BLaER1 (cell line): Measurements from ENCODE around the gene TMCC3.
A peak's percentile ranks its signal among the peaks of the same experiment; 100 is the strongest.
"Not testable (repeated sequence)": the region's sequence is repeated elsewhere in the genome, so short reads cannot be mapped to it uniquely, and the experiment has no call there.

Experiments
- H3K27ac ChIP-seq: shearing (Covaris generic); formaldehyde crosslinking; 2 replicates; pipeline ENCODE4 v1.8.1; 2022
- H3K27me3 ChIP-seq: shearing (Covaris generic); formaldehyde crosslinking; 2 replicates; pipeline ENCODE4 v1.8.1; 2022
- H3K36me3 ChIP-seq: shearing (Covaris generic); formaldehyde crosslinking; 2 replicates; pipeline ENCODE4 v1.8.1; 2022
- H3K4me1 ChIP-seq: shearing (Covaris generic); formaldehyde crosslinking; 2 replicates; pipeline ENCODE4 v1.8.1; 2022
- H3K4me2 ChIP-seq: shearing (Covaris generic); formaldehyde crosslinking; 2 replicates; pipeline ENCODE4 v1.8.1; 2022
- H3K4me3 ChIP-seq: shearing (Covaris generic); formaldehyde crosslinking; 2 replicates; pipeline ENCODE4 v1.8.1; 2022
- H3K9ac ChIP-seq: shearing (Covaris generic); formaldehyde crosslinking; 2 replicates; pipeline ENCODE4 v1.8.1; 2022
- H3K9me3 ChIP-seq: shearing (Covaris generic); formaldehyde crosslinking; 2 replicates; pipeline ENCODE4 v1.8.1; 2022
- H4K20me1 ChIP-seq: shearing (Covaris generic); formaldehyde crosslinking; 2 replicates; pipeline ENCODE4 v1.8.1; 2022
- Cebpa-rat ChIP-seq: shearing (Covaris generic); IDR thresholded peaks from 2 replicates; pipeline ENCODE4 v1.8.1; 2022

The TMCC3 gene, protein sequence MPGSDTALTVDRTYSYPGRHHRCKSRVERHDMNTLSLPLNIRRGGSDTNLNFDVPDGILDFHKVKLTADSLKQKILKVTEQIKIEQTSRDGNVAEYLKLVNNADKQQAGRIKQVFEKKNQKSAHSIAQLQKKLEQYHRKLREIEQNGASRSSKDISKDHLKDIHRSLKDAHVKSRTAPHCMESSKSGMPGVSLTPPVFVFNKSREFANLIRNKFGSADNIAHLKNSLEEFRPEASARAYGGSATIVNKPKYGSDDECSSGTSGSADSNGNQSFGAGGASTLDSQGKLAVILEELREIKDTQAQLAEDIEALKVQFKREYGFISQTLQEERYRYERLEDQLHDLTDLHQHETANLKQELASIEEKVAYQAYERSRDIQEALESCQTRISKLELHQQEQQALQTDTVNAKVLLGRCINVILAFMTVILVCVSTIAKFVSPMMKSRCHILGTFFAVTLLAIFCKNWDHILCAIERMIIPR

DNA sequence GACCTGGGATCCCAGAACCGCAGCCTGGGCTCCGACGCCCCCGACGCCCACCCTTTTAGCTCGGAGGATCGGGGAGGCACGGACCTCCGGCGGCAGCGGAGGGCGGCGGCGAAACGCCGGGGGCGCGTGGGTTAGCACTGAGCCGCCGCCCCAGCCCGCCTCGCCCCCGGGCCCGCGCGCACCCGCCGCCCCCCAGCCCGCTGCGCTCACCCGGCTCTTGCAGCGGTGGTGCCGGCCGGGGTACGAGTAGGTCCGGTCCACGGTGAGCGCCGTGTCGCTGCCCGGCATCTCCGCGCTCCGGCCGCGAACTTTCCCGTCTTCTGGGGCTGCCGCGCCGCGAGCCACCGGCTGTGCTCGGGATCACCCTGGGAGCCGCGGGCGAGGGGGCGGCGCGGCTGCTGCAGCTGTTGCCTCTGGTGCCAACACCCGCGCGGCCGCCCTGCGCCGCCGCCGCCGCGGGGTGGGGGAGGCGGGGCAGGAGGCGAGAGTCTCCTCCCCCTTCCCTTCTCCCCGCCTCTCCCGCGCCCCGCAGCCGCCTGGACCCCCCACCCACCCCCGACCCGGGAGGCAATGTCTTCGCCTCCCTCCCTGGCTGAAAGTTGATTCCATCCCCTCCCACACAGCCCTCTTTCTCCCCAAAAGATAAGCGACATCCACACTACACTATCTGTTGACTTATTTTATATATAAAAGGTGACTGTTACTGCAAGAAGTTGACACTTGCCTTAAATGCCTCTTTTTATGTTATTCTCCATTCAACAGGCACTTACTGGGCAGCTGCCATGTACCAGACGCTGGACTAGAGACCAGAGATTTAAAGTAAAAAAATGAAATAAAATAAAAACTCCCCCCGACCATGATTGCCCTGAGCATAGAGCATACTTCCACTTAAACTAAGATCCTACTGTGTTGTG, at the start of gene TMCC3:
TMCC3 (minus strand) TSS at position 415 of the 914 bp plus-strand sequence; CDS start at position 288, 127 bp downstream.
- TF ChIP-seq Cebpa-rat, result no peak
- Histone ChIP-seq H3K9me3 (no peaks in the 10 kb centered on the region), H3K4me3 (peak within 1 kb of the TSS; percentile 76), H3K27ac (peak within 1 kb of the TSS; percentile 40; the same call in 1 of the 2 replicates), H3K4me1 (peaks cover 10% of the 10 kb centered on the region), H3K4me2 (peak within 1 kb of the TSS; percentile 92), H4K20me1 (no peaks in the 10 kb centered on the region), H3K9ac (peak within 1 kb of the TSS; percentile 72), H3K27me3 (peaks cover 39% of the 10 kb centered on the region), H3K36me3 (no peaks in the 10 kb centered on the region)

DNA sequence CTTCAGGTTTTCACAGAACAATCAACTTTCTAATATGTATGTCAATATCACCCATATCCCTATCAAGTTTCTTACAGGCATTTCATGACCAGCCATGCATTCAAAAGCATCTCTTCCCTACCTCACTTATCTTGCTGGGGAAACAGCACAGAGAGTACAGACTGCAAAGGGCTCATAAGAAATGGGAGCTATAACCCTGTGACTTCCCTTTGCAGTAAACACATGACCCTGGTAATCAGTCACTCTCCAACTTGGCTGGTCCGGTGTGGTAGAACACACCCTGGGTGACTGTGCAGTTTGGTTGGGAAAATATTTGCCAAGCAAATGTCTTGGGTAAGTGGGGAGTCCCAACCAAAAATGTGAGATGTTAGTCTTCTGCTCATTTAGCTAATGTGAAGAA, 49.4 kb upstream of the TMCC3 start:
- Histone ChIP-seq H3K27ac (no peak overlapping the region), H3K4me2 (no peak overlapping the region), H3K36me3 (no peaks in the 10 kb centered on the region), H3K4me3 (no peak overlapping the region), H3K9ac (no peak overlapping the region), H3K4me1 (no peaks in the 10 kb centered on the region), H3K27me3 (no peaks in the 10 kb centered on the region; the same call in 1 of the 2 replicates), H3K9me3 (no peaks in the 10 kb centered on the region), H4K20me1 (no peaks in the 10 kb centered on the region)
- no peak for TF ChIP-seq Cebpa-rat

DNA sequence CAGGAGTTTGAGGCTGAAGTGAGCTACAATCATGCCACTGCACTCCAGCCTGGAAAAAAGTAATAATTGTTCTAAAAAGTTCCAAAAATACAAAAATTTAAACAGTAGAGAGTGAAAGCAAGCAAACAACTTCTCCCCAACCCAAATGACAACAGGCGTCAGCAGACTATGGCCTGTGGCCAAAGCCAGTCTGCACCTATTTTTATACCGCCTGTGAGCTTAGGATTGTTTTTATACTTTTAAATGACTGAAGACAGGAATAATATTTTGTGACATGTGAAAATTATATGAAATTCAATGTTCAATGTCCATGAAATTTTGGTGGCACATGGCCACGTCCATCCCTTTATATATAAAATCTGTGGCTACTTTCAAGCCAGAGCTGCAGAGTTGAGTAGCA, 48.2 kb upstream of the TMCC3 start:
- H3K27ac ChIP-seq, result no peak overlapping the region

DNA sequence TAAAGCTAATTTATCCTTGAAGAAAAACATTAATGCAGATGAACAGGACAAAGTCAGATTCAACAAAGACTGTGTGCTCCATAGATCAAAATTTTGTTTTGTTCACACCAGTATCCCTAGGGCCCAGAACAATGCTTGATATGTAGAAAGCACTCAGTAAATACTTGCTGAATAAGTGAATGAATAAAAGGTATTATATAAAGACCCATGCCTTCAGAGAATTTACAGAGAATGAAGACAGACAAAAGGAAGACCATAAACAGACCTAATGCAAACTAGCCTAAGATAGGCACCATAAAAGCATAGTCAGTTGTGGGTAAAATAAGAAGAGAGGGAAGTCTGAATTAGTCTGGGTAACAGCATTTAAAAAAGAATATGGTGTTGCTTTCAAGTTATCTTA, 47.3 kb upstream of the TMCC3 start:
- no peak overlapping the region for H3K4me2 ChIP-seq
- no peak overlapping the region for H3K9ac ChIP-seq
- H3K27ac ChIP-seq, result no peak overlapping the region
- no peaks in the 10 kb centered on the region; the same call in 1 of the 2 replicates for H3K27me3 ChIP-seq
- TF ChIP-seq Cebpa-rat, result no peak
- no peak overlapping the region for H3K4me3 ChIP-seq
- H3K36me3 ChIP-seq, result no peaks in the 10 kb centered on the region
- H3K9me3 ChIP-seq, result no peaks in the 10 kb centered on the region
- no peaks in the 10 kb centered on the region for H4K20me1 ChIP-seq
- H3K4me1 ChIP-seq, result no peaks in the 10 kb centered on the region

More for the DNA sequence above, 48.2 kb upstream of the TMCC3 start:
- Histone ChIP-seq H3K36me3 (no peaks in the 10 kb centered on the region), H3K4me1 (no peaks in the 10 kb centered on the region), H4K20me1 (no peaks in the 10 kb centered on the region), H3K9me3 (no peaks in the 10 kb centered on the region), H3K9ac (no peak overlapping the region), H3K4me3 (no peak overlapping the region), H3K4me2 (no peak overlapping the region), H3K27me3 (no peaks in the 10 kb centered on the region; the same call in 1 of the 2 replicates)
- no peak for TF ChIP-seq Cebpa-rat

DNA sequence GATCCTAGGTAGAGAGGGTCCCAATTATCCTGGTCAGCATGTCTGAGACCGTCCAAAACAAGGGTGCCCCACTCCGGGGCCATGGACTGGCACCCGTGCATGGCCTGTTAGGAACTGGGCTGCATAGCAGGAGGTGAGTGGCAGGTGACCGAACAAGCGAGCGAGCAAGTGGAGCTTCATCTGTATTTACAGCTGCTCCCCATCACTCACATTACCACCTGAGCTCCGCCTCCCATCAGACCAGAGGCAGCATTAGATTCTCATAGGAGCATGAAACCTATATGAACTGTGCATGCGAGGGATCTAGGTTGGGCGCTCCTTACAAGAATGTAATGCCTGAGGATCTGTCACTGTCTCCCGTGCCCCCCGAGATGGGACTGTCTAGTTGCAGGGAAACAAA, 44.4 kb upstream of the TMCC3 start:
- Histone ChIP-seq H3K9me3 (no peaks in the 10 kb centered on the region), H3K4me1 (no peaks in the 10 kb centered on the region), H3K36me3 (no peaks in the 10 kb centered on the region), H3K4me3 (no peak overlapping the region), H3K27me3 (no peaks in the 10 kb centered on the region; the same call in 1 of the 2 replicates), H3K9ac (no peak overlapping the region), H4K20me1 (no peaks in the 10 kb centered on the region), H3K27ac (no peak overlapping the region), H3K4me2 (no peak overlapping the region)
- no peak for TF ChIP-seq Cebpa-rat

DNA sequence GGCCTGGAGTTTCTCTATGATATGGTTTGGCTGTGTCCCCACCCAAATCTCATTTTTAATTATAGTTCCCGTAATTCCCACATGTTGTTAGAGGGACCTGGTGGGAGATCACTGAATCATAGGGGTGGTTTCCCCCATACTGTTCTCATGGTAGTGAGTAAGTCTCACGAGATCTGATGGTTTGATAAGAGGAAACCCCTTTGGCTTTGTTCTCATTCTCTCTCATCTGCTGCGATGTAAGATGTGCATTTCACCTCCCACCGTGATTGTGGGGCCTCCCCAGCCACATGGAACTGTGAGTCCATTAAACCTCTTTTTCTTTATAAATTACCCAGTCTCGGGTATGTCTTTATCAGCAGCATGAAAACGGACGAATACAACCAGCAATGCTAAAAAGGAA, 42.5 kb upstream of the TMCC3 start:
- not testable (repeated sequence) for H3K4me2 ChIP-seq, H4K20me1 ChIP-seq, H3K27ac ChIP-seq, H3K4me3 ChIP-seq, H3K9ac ChIP-seq, H3K36me3 ChIP-seq, H3K4me1 ChIP-seq, H3K9me3 ChIP-seq, H3K27me3 ChIP-seq

DNA sequence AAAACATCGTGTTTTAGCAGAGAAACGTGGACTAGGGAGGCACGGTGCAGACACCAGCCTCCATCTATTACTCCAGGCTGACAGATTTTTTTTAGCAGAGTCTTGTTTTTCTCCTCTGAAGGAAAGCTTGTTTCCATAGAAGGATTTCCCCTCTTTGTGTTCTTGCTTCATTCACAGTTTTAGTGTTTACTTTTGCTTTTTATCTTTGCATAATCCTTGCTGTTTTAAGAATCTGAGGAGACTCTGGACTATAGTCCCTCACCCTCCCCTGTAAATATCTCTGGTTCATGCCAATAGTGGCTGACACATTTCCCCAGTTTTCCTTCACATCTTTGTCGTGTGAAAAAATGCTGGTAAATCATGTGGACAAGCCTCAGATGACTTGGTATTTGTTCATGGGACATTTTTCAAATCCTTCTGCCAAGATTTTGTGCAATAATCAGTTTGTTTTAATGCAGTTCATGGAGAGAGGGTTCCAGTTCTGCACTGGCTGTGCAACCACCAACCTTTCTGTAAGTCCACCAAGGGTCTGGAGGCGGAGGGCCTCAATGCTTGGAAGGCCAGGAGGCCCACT, 39.9 kb upstream of the TMCC3 start:
- no peaks in the 10 kb centered on the region for H3K4me1 ChIP-seq
- H4K20me1 ChIP-seq, result no peaks in the 10 kb centered on the region
- no peaks in the 10 kb centered on the region for H3K27me3 ChIP-seq
- H3K4me2 ChIP-seq, result no peak overlapping the region
- no peak overlapping the region for H3K27ac ChIP-seq
- H3K4me3 ChIP-seq, result no peak overlapping the region
- no peaks in the 10 kb centered on the region for H3K9me3 ChIP-seq
- H3K36me3 ChIP-seq, result no peaks in the 10 kb centered on the region
- no peak overlapping the region for H3K9ac ChIP-seq
- TF ChIP-seq Cebpa-rat, result no peak

DNA sequence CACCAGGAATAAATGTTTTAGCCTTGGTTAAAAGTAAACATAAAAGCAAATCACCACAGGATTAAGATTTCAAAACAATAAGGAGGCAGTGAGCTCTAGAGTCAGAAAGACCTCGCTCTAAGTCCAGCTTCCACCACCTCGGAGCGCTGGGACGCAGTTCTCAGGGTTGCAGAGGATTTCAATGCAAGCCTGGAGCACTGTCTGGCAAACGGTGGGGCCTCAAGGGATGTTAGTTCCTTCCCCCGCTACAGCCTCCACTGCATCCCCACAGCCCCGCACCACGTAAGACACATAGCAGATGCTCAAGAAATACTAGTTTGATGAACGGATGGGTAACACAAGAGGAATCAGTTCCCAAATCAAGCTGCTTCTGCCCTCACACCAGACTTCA, 39.3 kb upstream of the TMCC3 start:
- Histone ChIP-seq H3K27me3 (no peaks in the 10 kb centered on the region), H4K20me1 (no peaks in the 10 kb centered on the region), H3K9me3 (no peaks in the 10 kb centered on the region), H3K36me3 (no peaks in the 10 kb centered on the region), H3K4me1 (no peaks in the 10 kb centered on the region), H3K4me2 (no peak overlapping the region), H3K9ac (no peak overlapping the region), H3K27ac (no peak overlapping the region), H3K4me3 (no peak overlapping the region)
- TF ChIP-seq Cebpa-rat, result no peak

DNA sequence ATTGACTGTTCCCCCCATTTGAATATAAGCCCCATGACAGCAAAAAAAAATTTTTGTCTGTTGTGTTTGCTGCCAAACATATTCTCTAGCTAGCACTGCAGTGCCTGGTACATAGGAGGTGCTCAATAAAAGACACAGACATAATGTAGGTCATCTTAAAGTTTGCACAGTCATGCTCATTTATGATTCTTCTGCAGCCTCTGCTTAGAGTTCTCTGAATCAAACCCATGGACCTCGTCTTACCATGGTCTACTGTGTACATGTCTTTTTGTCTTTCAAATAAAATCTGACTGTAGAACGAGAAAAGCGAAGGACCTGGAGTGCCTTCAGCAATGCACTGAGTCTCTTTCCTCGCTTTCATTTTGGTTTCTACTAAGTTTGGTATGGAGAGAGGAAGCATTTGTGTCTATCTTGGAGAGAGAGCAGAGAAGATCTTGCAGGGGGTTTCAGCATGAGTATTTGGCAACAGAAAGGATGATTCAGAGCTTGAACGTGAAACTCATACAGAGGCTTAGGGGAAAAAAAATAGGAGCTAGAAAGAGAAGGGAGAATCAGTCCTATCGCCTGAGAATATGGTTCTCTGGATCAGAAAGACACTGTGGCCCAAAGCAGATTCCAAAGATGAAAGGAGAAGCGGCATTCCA, 38.8 kb upstream of the TMCC3 start:
- Histone ChIP-seq H3K4me3 (no peak overlapping the region), H3K27ac (no peak overlapping the region), H3K9me3 (no peaks in the 10 kb centered on the region), H3K4me2 (no peak overlapping the region), H3K27me3 (no peaks in the 10 kb centered on the region), H3K36me3 (no peaks in the 10 kb centered on the region), H3K4me1 (no peaks in the 10 kb centered on the region), H3K9ac (no peak overlapping the region), H4K20me1 (no peaks in the 10 kb centered on the region)
- no peak for TF ChIP-seq Cebpa-rat
